SK-N-SH (cell line): ENCODE measurements around the gene TMEM256. TPM values are rescaled to one million over a fixed set of nuclear protein-coding genes. Genes with fewer than 3 reads are reported as not detected.

ENCODE experiments used
- CTCF ChIA-PET: fragments of 300-600, 350-600 bp; formaldehyde crosslinking; extraction: SDS; loops from one replicate; lab custom pipeline; 2021; lab: Yijun Ruan, JAX
- POLR2A ChIA-PET: fragments of 350-600 bp; sonication (Branson Sonifier 250); formaldehyde crosslinking; extraction: SDS; loops from one replicate; lab custom pipeline; 2020; ENCODE audit warnings: antibody characterized with exemption, inconsistent platforms; lab: Yijun Ruan, JAX
- DNase-seq: peaks from one replicate; pipeline ENCODE4 v3.0.0; 2012
- H2AFZ ChIP-seq: fragments of 200-600 bp; sonication (generic); 2 replicates; pipeline ENCODE4 v1.8.1; 2016; ENCODE audit warnings: antibody characterized with exemption, mild to moderate bottlenecking, low read depth
- H3F3A ChIP-seq: fragments of 200-600 bp; sonication (generic); replicated peaks from 2 replicates; pipeline ENCODE3; 2016; ENCODE audit warnings: antibody characterized with exemption, mild to moderate bottlenecking; ENCODE audit not compliant: insufficient read depth
- H3K27ac ChIP-seq, 2 experiments: fragments of 200-500 bp in 1 of 2; fragments of 200-600 bp in 1 of 2; sonication (Bioruptor generic) in 1 of 2; sonication (generic), shearing (Covaris generic) in 1 of 2; 2 replicates each; pipeline versions ENCODE4 v1.5.1 to v1.6.1; 2014 to 2016; ENCODE audit warnings: low read depth in 2 of 2, inconsistent platforms in 1 of 2, low read length in 1 of 2, mild to moderate bottlenecking in 1 of 2, mixed read lengths in 1 of 2
- H3K27me3 ChIP-seq: fragments of 200-600 bp; sonication (generic), shearing (Covaris generic); 2 replicates; pipeline ENCODE4 v1.6.1; 2016; ENCODE audit warnings: mixed run types; ENCODE audit not compliant: insufficient read depth
- H3K36me3 ChIP-seq, 2 experiments: fragments of 200-500 bp in 1 of 2; fragments of 200-600 bp in 1 of 2; sonication (Bioruptor generic) in 1 of 2; sonication (generic) in 1 of 2; replicated peaks in 1 of 2; 2 replicates each; pipeline versions ENCODE3 to v1.5.1; 2014 to 2016; ENCODE audit warnings: low read length in 1 of 2, mild to moderate bottlenecking in 1 of 2; ENCODE audit not compliant: insufficient read depth in 2 of 2, control insufficient read depth in 1 of 2
- H3K4me1 ChIP-seq, 2 experiments: fragments of 200-500 bp in 1 of 2; fragments of 200-600 bp in 1 of 2; sonication (Bioruptor generic) in 1 of 2; sonication (generic), shearing (Covaris generic) in 1 of 2; 2 replicates each; pipeline versions ENCODE4 v1.5.1 to v1.6.1; 2014 to 2016; ENCODE audit warnings: low read depth in 1 of 2, low read length in 1 of 2, mixed run types in 1 of 2; ENCODE audit not compliant: insufficient read depth in 2 of 2, control insufficient read depth in 1 of 2
- H3K4me2 ChIP-seq: fragments of 200-600 bp; sonication (generic), shearing (Covaris generic); 2 replicates; pipeline ENCODE4 v1.6.1; 2017; ENCODE audit warnings: mixed run types
- H3K4me3 ChIP-seq, 2 experiments: fragments of 200-500 bp in 1 of 2; fragments of 200-600 bp in 1 of 2; sonication (Bioruptor generic) in 1 of 2; sonication (generic), shearing (Covaris generic) in 1 of 2; 2 replicates each; pipeline versions ENCODE4 v1.5.1 to v1.8.1; 2014 to 2016; ENCODE audit warnings: low read depth in 2 of 2, inconsistent platforms in 1 of 2, low read length in 1 of 2, mild to moderate bottlenecking in 1 of 2, mixed read lengths in 1 of 2, moderate library complexity in 1 of 2
- H3K79me2 ChIP-seq: fragments of 200-600 bp; sonication (generic); 2 replicates; pipeline ENCODE4 v1.8.1; 2017; ENCODE audit warnings: mild to moderate bottlenecking; ENCODE audit not compliant: insufficient read depth
- H3K9ac ChIP-seq: fragments of 200-600 bp; sonication (generic); 2 replicates; pipeline ENCODE4 v1.6.1; 2017; ENCODE audit warnings: mixed run types
- H3K9me2 ChIP-seq: fragments of 200-600 bp; sonication (generic); 2 replicates; pipeline ENCODE4 v1.6.1; 2017; ENCODE audit warnings: mixed run types
- H3K9me3 ChIP-seq: fragments of 200-600 bp; sonication (generic); 2 replicates; pipeline ENCODE4 v1.6.1; 2017; ENCODE audit warnings: mixed run types, mild to moderate bottlenecking, moderate library complexity
- H4K20me1 ChIP-seq: fragments of 200-600 bp; sonication (generic); 2 replicates; pipeline ENCODE4 v1.6.1; 2017; ENCODE audit warnings: mild to moderate bottlenecking, mixed run types; ENCODE audit not compliant: insufficient read depth
- ELF1 ChIP-seq: IDR thresholded peaks from 2 replicates; pipeline ENCODE4 v1.4.0; 2012
- EZH2phosphoT487 ChIP-seq: fragments of 200-600 bp; sonication (generic); IDR thresholded peaks from 2 replicates; pipeline ENCODE4 v1.6.1; 2017; ENCODE audit warnings: low read depth, mixed run types, mild to moderate bottlenecking, antibody characterized with exemption, moderate library complexity, borderline replicate concordance
- FOXM1 ChIP-seq: IDR thresholded peaks from 2 replicates; pipeline ENCODE4 v1.4.0; 2012; ENCODE audit warnings: low read depth, mild to moderate bottlenecking
- NFIC ChIP-seq: IDR thresholded peaks from 2 replicates; pipeline ENCODE4 v1.4.0; 2012; ENCODE audit warnings: borderline replicate concordance
- NRF1 ChIP-seq: IDR thresholded peaks from 2 replicates; pipeline ENCODE4 v1.6.1; 2012; ENCODE audit warnings: low read depth, mild to moderate bottlenecking, low read length
- POLR2AphosphoS5 ChIP-seq: IDR thresholded peaks from 2 replicates; pipeline ENCODE4 v1.6.1; 2012; ENCODE audit warnings: low read depth, low read length
- RXRA ChIP-seq: IDR thresholded peaks from 2 replicates; pipeline ENCODE4 v1.4.0; 2012; ENCODE audit warnings: low read depth, mild to moderate bottlenecking, borderline replicate concordance
- SIN3A ChIP-seq: IDR thresholded peaks from 2 replicates; pipeline ENCODE4 v1.6.1; 2012; ENCODE audit warnings: low read depth, mild to moderate bottlenecking, low read length, moderate library complexity, borderline replicate concordance
- SMC3 ChIP-seq: IDR thresholded peaks from 2 replicates; pipeline ENCODE4 v1.6.1; 2012; ENCODE audit warnings: low read depth, low read length, improper control_type of control experiment
- TCF12 ChIP-seq: IDR thresholded peaks from 2 replicates; pipeline ENCODE4 v1.4.0; 2012
- USF1 ChIP-seq: IDR thresholded peaks from 2 replicates; pipeline ENCODE4 v1.4.0; 2012; ENCODE audit warnings: low read depth, borderline replicate concordance
- USF2 ChIP-seq: fragments of 150-350 bp; IDR thresholded peaks from 2 replicates; pipeline ENCODE4 v1.6.1; 2017; ENCODE audit warnings: antibody characterized with exemption, low read length, low read depth, borderline replicate concordance
- WGBS: methylation state at CpG from one replicate; pipeline ENCODE4 v1.1.6; 2017; ENCODE audit warnings: low lambda C conversion rate; 5-methylcytosine and 5-hydroxymethylcytosine counted together
- polyA plus RNA-seq, 3 experiments: library from polyadenylated mRNA; depleted of rRNA; stranded (reverse); fragments of >200 nt; gene quantifications; 2 replicates each; pipeline ENCODE4 v1.2.3, GENCODE V29; 2012
- TF ChIP-seq, protein P1 (sequence below): IDR thresholded peaks from 2 replicates; pipeline ENCODE4; 2012

The TMEM256 gene
- polyA plus RNA-seq, 1 of the 3 experiments (the other 2 are of a cell fraction) = 213 TPM

GRCh38 chr17:7437950-7438614 lies 34.2 kb upstream of the TMEM256 start:
- H2AFZ ChIP-seq = no peak overlapping the region
- H3K4me3 ChIP-seq = no peak overlapping the region
- H3K27me3 ChIP-seq = no peaks in the 10 kb centered on the region

GRCh38 chr17:7437369-7437863 lies 33.5 kb upstream of the TMEM256 start:
- POLR2A ChIA-PET = interaction anchor here (1.0 to 1.9 kb wide), 3 partner anchors 33 to 81 kb away, joined by 3 to 11 read pairs (median 4); partner anchors contain the start of genes POLR2A and TMEM256

More at GRCh38 chr17:7437950-7438614, 34.2 kb upstream of the TMEM256 start:
- POLR2A ChIA-PET = interaction anchor here (1.9 kb wide), 1 partner anchor 46 kb away, joined by 11 read pairs; the partner anchor contains the start of gene POLR2A
- Histone ChIP-seq H3K9me3 (no peaks in the 10 kb centered on the region), H3K4me1 (peaks cover 0 to 27% of the 10 kb centered on the region in 2 experiments; a peak in 1 of 4 replicates), H3K27ac (no peak overlapping the region; a peak in 1 of 4 replicates), H3F3A (peaks cover 14% of the 10 kb centered on the region), H3K9ac (no peak overlapping the region), H4K20me1 (no peaks in the 10 kb centered on the region), H3K79me2 (peaks cover 7% of the 10 kb centered on the region; the same call in 1 of the 2 replicates), H3K4me2 (no peak overlapping the region), H3K36me3 (peaks cover 0 to 4% of the 10 kb centered on the region in 2 experiments), H3K9me2 (no peaks in the 10 kb centered on the region)
- WGBS = 93% methylated on average over 48 of the region's 48 CpGs
- CTCF ChIA-PET = interaction anchor here (0.9 to 3.9 kb wide), 12 partner anchors 10 to 123 kb away, joined by 3 to 27 read pairs (median 7); partner anchors contain the start of genes NLGN2, POLR2A, SENP3 and TMEM95
- DNase-seq = no peak
- TF ChIP-seq NRF1 = no peak
- TF ChIP-seq SMC3 = no peak
- TF ChIP-seq TCF12 = no peak
- TF ChIP-seq ELF1 = no peak
- TF ChIP-seq POLR2AphosphoS5 = no peak
- TF ChIP-seq USF1 = no peak
- TF ChIP-seq RXRA = no peak
- TF ChIP-seq, protein P1, sequence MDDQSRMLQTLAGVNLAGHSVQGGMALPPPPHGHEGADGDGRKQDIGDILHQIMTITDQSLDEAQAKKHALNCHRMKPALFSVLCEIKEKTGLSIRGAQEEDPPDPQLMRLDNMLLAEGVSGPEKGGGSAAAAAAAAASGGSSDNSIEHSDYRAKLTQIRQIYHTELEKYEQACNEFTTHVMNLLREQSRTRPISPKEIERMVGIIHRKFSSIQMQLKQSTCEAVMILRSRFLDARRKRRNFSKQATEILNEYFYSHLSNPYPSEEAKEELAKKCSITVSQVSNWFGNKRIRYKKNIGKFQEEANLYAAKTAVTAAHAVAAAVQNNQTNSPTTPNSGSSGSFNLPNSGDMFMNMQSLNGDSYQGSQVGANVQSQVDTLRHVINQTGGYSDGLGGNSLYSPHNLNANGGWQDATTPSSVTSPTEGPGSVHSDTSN = no peak

More at GRCh38 chr17:7437369-7437863, 33.5 kb upstream of the TMEM256 start:
- no peak for TF ChIP-seq TCF12
- no peak for TF ChIP-seq USF2
- no peak for TF ChIP-seq FOXM1
- no peak for TF ChIP-seq NFIC
- no peak for TF ChIP-seq EZH2phosphoT487
- TF ChIP-seq SIN3A = no peak
- no peak overlapping the region for H3K9ac ChIP-seq
- H4K20me1 ChIP-seq = no peaks in the 10 kb centered on the region
- no peak overlapping the region for H3K27ac ChIP-seq
- DNase-seq = no peak
- H3K27me3 ChIP-seq = no peaks in the 10 kb centered on the region
- peaks cover 0 to 4% of the 10 kb centered on the region in 2 experiments for H3K36me3 ChIP-seq
- H2AFZ ChIP-seq = no peak overlapping the region
- no peaks in the 10 kb centered on the region for H3K9me2 ChIP-seq
- 86% methylated on average over 9 of the region's 31 CpGs for WGBS
- peak overlapping the region in 1 of 2 experiments; percentile 14; a peak in 1 of 4 replicates for H3K4me3 ChIP-seq
- no peaks in the 10 kb centered on the region for H3K9me3 ChIP-seq
- peaks cover 14% of the 10 kb centered on the region for H3F3A ChIP-seq
- H3K4me1 ChIP-seq = peaks cover 0 to 27% of the 10 kb centered on the region in 2 experiments; a peak in 1 of 4 replicates
- CTCF ChIA-PET = interaction anchor here (0.8 to 3.9 kb wide), 29 partner anchors 9 to 622 kb away, joined by 3 to 27 read pairs (median 6); partner anchors contain the start of genes CHRNB1, NLGN2, POLR2A and SENP3
- H3K79me2 ChIP-seq = peaks cover 7% of the 10 kb centered on the region; the same call in 1 of the 2 replicates
- no peak overlapping the region for H3K4me2 ChIP-seq
